NCI-H345 (cell line): ENCODE measurements around the gene EPB41L2.

Experiments used
- DNase-seq: peaks from one replicate; lab custom pipeline; 2025; lab: John Stamatoyannopoulos, UW

EPB41L2 gene

GRCh38 chr6:130975325-130975724 lies 87.7 kb downstream of the EPB41L2 start:
- DNase-seq = no peak

- no peak for DNase-seq
These were observed 89.3 kb downstream of the EPB41L2 start for GRCh38 chr6:130973521-130974277.

- DNase-seq = no peak
These were observed 91.5 kb downstream of the EPB41L2 start for GRCh38 chr6:130971504-130971903.

GRCh38 chr6:130970839-130971410 lies 92.1 kb downstream of the EPB41L2 start:
- DNase-seq = no peak

- no peak for DNase-seq
These were observed 93.1 kb downstream of the EPB41L2 start for GRCh38 chr6:130969791-130970491.

GRCh38 chr6:130969166-130969565 lies 93.9 kb downstream of the EPB41L2 start:
- DNase-seq = no peak

GRCh38 chr6:130968476-130968875 lies 94.6 kb downstream of the EPB41L2 start:
- no peak for DNase-seq

- no peak for DNase-seq
These were observed 95.3 kb downstream of the EPB41L2 start for GRCh38 chr6:130967502-130968445.

- no peak for DNase-seq
These were observed 96.6 kb downstream of the EPB41L2 start for GRCh38 chr6:130966344-130966980.

- DNase-seq = no peak
These were observed 97.4 kb downstream of the EPB41L2 start for GRCh38 chr6:130965656-130966055.

GRCh38 chr6:130964808-130965604 lies 98.0 kb downstream of the EPB41L2 start:
- DNase-seq = no peak

GRCh38 chr6:130964289-130964688 lies 98.8 kb downstream of the EPB41L2 start:
- no peak for DNase-seq

- DNase-seq = no peak
These were observed 100.1 kb downstream of the EPB41L2 start for GRCh38 chr6:130962966-130963365.

- DNase-seq = no peak
These were observed 101.9 kb downstream of the EPB41L2 start for GRCh38 chr6:130961148-130961547.

- DNase-seq = no peak
These were observed 103.1 kb downstream of the EPB41L2 start for GRCh38 chr6:130959951-130960350.

- DNase-seq = no peak
These were observed 104.6 kb downstream of the EPB41L2 start for GRCh38 chr6:130958468-130958867.

GRCh38 chr6:130955755-130956154 lies 107.3 kb downstream of the EPB41L2 start:
- DNase-seq = peak; percentile 21

GRCh38 chr6:130949553-130949952 lies 113.5 kb downstream of the EPB41L2 start:
- no peak for DNase-seq

GRCh38 chr6:130947464-130947863 lies 115.6 kb downstream of the EPB41L2 start:
- DNase-seq = no peak

- DNase-seq = no peak
These were observed 117.0 kb downstream of the EPB41L2 start for GRCh38 chr6:130946076-130946475.
